Loucy (cell line): ENCODE results near the gene ITGB1.
A peak's percentile ranks its signal among the peaks of the same experiment; 100 is the strongest.

Source experiments
- H2AFZ ChIP-seq: fragments of 200-600 bp; sonication (generic); 2 replicates; pipeline ENCODE4 v1.6.0; 2016; ENCODE audit warnings: antibody characterized with exemption, mild to moderate bottlenecking, low read length, moderate library complexity
- H3F3A ChIP-seq: fragments of 200-600 bp; 2 replicates; pipeline ENCODE4 v1.6.0; 2016; ENCODE audit warnings: antibody characterized with exemption, low read depth, mild to moderate bottlenecking
- H3K27me3 ChIP-seq: fragments of 200-600 bp; sonication (generic); 2 replicates; pipeline ENCODE4 v1.6.1; 2014; ENCODE audit warnings: low read length, mild to moderate bottlenecking; ENCODE audit not compliant: insufficient read depth, poor library complexity, severe bottlenecking
- H3K36me3 ChIP-seq: fragments of 200-600 bp; sonication (generic); 2 replicates; pipeline ENCODE4 v1.6.1; 2016; ENCODE audit warnings: low read length; ENCODE audit not compliant: insufficient read depth
- H3K4me1 ChIP-seq: fragments of 200-600 bp; sonication (generic); 2 replicates; pipeline ENCODE4 v1.5.1; 2014; ENCODE audit warnings: low read length, mild to moderate bottlenecking; ENCODE audit not compliant: insufficient read depth, poor library complexity, severe bottlenecking
- H3K4me2 ChIP-seq: fragments of 200-600 bp; sonication (generic); 2 replicates; pipeline ENCODE4 v1.6.0; 2014; ENCODE audit warnings: antibody characterized with exemption, low read length, low read depth, mild to moderate bottlenecking; ENCODE audit not compliant: poor library complexity, severe bottlenecking
- H3K4me3 ChIP-seq: fragments of 200-600 bp; sonication (generic); 2 replicates; pipeline ENCODE4 v1.5.1; 2014; ENCODE audit warnings: low read length, mild to moderate bottlenecking, mixed read lengths; ENCODE audit not compliant: poor library complexity, severe bottlenecking
- H3K79me2 ChIP-seq: fragments of 200-600 bp; sonication (generic); 2 replicates; pipeline ENCODE4 v1.6.1; 2014; ENCODE audit warnings: low read length; ENCODE audit not compliant: insufficient read depth
- H3K9ac ChIP-seq: fragments of 200-600 bp; sonication (generic); 2 replicates; pipeline ENCODE4 v1.6.0; 2014; ENCODE audit warnings: mild to moderate bottlenecking, low read depth, low read length, moderate library complexity; ENCODE audit not compliant: poor library complexity, severe bottlenecking
- H3K9me2 ChIP-seq: fragments of 200-600 bp; sonication (generic); replicated peaks from 2 replicates; pipeline ENCODE4 v1.6.1; 2016; ENCODE audit warnings: low read depth, low read length, mixed read lengths
- H3K9me3 ChIP-seq: fragments of 200-600 bp; sonication (generic); 2 replicates; pipeline ENCODE4 v1.6.1; 2014; ENCODE audit warnings: mild to moderate bottlenecking, antibody characterized with exemption, low read length, low read depth; ENCODE audit not compliant: insufficient read depth
- H4K20me1 ChIP-seq: fragments of 200-600 bp; sonication (generic); 2 replicates; pipeline ENCODE4 v1.6.0; 2014; ENCODE audit warnings: antibody characterized with exemption, low read length, mild to moderate bottlenecking; ENCODE audit not compliant: insufficient read depth, poor library complexity, severe bottlenecking
- CTCF ChIP-seq: fragments of 200-600 bp; sonication (generic); conservative IDR thresholded peaks from 2 replicates; pipeline ENCODE4 v1.5.1; 2014; ENCODE audit warnings: mild to moderate bottlenecking, antibody characterized with exemption, low read length
- EZH2phosphoT487 ChIP-seq: fragments of 200-600 bp; IDR thresholded peaks from 2 replicates; pipeline ENCODE4 v1.6.1; 2018; ENCODE audit warnings: antibody characterized with exemption, mild to moderate bottlenecking, moderate library complexity, borderline replicate concordance

Gene ITGB1

GRCh38 chr10:32955790-32956189 lies 2.2 kb downstream of the ITGB1 start:
- Histone ChIP-seq H3K9me3 (no peaks in the 10 kb centered on the region), H3K9me2 (no peaks in the 10 kb centered on the region), H3K9ac (peak overlapping the region; percentile 83), H2AFZ (no peak overlapping the region), H4K20me1 (peaks cover 67% of the 10 kb centered on the region), H3K4me1 (peaks cover 73% of the 10 kb centered on the region), H3K4me2 (peak overlapping the region; percentile 99), H3F3A (0 out of 2 replicates have a peak, but pooled peaks cover 3% of the 10 kb centered on the region), H3K27me3 (no peaks in the 10 kb centered on the region), H3K79me2 (peaks cover 86% of the 10 kb centered on the region), H3K4me3 (peak overlapping the region; percentile 85), H3K36me3 (no peaks in the 10 kb centered on the region)
- TF ChIP-seq CTCF (no peak), EZH2phosphoT487 (no peak)

- H3K4me2 ChIP-seq = peak overlapping the region; percentile 99
- peaks cover 75% of the 10 kb centered on the region for H3K4me1 ChIP-seq
- peaks cover 72% of the 10 kb centered on the region for H4K20me1 ChIP-seq
- H3K79me2 ChIP-seq = peaks cover 91% of the 10 kb centered on the region
- no peaks in the 10 kb centered on the region for H3K27me3 ChIP-seq
- TF ChIP-seq CTCF = no peak
- no peak for TF ChIP-seq EZH2phosphoT487
- H3F3A ChIP-seq = 0 out of 2 replicates have a peak, but pooled peaks cover 3% of the 10 kb centered on the region
- H3K36me3 ChIP-seq = no peaks in the 10 kb centered on the region
- H2AFZ ChIP-seq = no peak overlapping the region
- peak overlapping the region; percentile 83 for H3K9ac ChIP-seq
- peak overlapping the region; percentile 85 for H3K4me3 ChIP-seq
- no peaks in the 10 kb centered on the region for H3K9me2 ChIP-seq
- no peaks in the 10 kb centered on the region for H3K9me3 ChIP-seq
Measured at GRCh38 chr10:32955299-32955772, 2.7 kb downstream of the ITGB1 start.

- Histone ChIP-seq H2AFZ (no peak overlapping the region), H3K4me2 (peak overlapping the region; percentile 99), H3K79me2 (peaks cover 96% of the 10 kb centered on the region), H3K9me3 (no peaks in the 10 kb centered on the region), H3K4me1 (peaks cover 75% of the 10 kb centered on the region), H3K36me3 (no peaks in the 10 kb centered on the region), H3K4me3 (peak overlapping the region; percentile 85), H3K27me3 (no peaks in the 10 kb centered on the region), H4K20me1 (peaks cover 78% of the 10 kb centered on the region), H3F3A (0 out of 2 replicates have a peak, but pooled peaks cover 3% of the 10 kb centered on the region), H3K9me2 (no peaks in the 10 kb centered on the region), H3K9ac (peak overlapping the region; percentile 83)
- no peak for TF ChIP-seq CTCF
- no peak for TF ChIP-seq EZH2phosphoT487
Measured at GRCh38 chr10:32954545-32955298, 3.3 kb downstream of the ITGB1 start.
